Lung (tissue), 12 donors: Measurements from ENCODE around the gene WWTR1. TPM values are rescaled to one million over a fixed set of nuclear protein-coding genes. Genes with fewer than 3 reads are reported as not detected.

Experiments
- ATAC-seq: fragments of 200-7000 bp; cut with Tn5 transposase; one replicate; pipeline ENCODE4 v1.9.1; 2020; ENCODE audit warnings: moderate number of reproducible peaks; ENCODE audit not compliant: insufficient read depth, low FRiP score
- DNase-seq, 3 donors: peaks; one replicate each; pipeline ENCODE4 v3.0.0-alpha.2; 2013 to 2017
- H3K27ac ChIP-seq, 2 donors: one replicate each; pipeline ENCODE4 v1.5.1; 2013; ENCODE audit warnings: mild to moderate bottlenecking in 2 of 2, moderate library complexity in 2 of 2, control low read depth in 1 of 2, inconsistent platforms in 1 of 2, low read depth in 1 of 2, low read length in 1 of 2
- H3K27me3 ChIP-seq, 3 donors: one replicate each; pipeline ENCODE4 v1.5.1; 2013; ENCODE audit warnings: low read length in 2 of 3; ENCODE audit not compliant: control insufficient read depth in 3 of 3, insufficient read depth in 3 of 3
- H3K36me3 ChIP-seq, 4 donors: one replicate each; pipeline ENCODE4 v1.5.1; 2013; ENCODE audit warnings: low read length in 4 of 4, mild to moderate bottlenecking in 1 of 4, moderate library complexity in 1 of 4; ENCODE audit not compliant: control insufficient read depth in 4 of 4, insufficient read depth in 4 of 4
- H3K4me1 ChIP-seq, 5 donors: one replicate each; pipeline ENCODE4 v1.5.1; 2013; ENCODE audit warnings: low read length in 5 of 5, mild to moderate bottlenecking in 2 of 5, moderate library complexity in 1 of 5; ENCODE audit not compliant: control insufficient read depth in 5 of 5, insufficient read depth in 5 of 5
- H3K4me3 ChIP-seq: one replicate; pipeline ENCODE4 v1.5.1; 2013; ENCODE audit warnings: mild to moderate bottlenecking, control low read depth, moderate library complexity
- H3K9ac ChIP-seq, 2 donors: one replicate each; pipeline ENCODE4 v1.5.1; 2013; ENCODE audit warnings: low read length in 2 of 2, control low read depth in 1 of 2; ENCODE audit not compliant: insufficient read depth in 1 of 2
- H3K9me3 ChIP-seq, 4 donors: one replicate each; pipeline ENCODE4 v1.5.1; 2013; ENCODE audit warnings: low read length in 3 of 4, mild to moderate bottlenecking in 1 of 4, moderate library complexity in 1 of 4; ENCODE audit not compliant: control insufficient read depth in 4 of 4, insufficient read depth in 3 of 4
- CTCF ChIP-seq: IDR thresholded peaks from 2 replicates; pipeline ENCODE4 v1.5.1; 2012; ENCODE audit warnings: mild to moderate bottlenecking; ENCODE audit errors: control extremely low read depth, extremely low read depth
- WGBS, 2 donors: extraction: QIAGEN DNeasy Blood & Tissue Kit; methylation state at CpG; one replicate each; pipeline ENCODE4 v1.1.7; 2013; 5-methylcytosine and 5-hydroxymethylcytosine counted together
- polyA plus RNA-seq, 2 donors: library from polyadenylated mRNA; stranded (reverse); fragments of 200-250 nt; gene quantifications; one replicate each; pipeline ENCODE4 v1.2.1, GENCODE V29; 2013
- total RNA-seq, 2 donors: library from RNA; depleted of rRNA in 1 of 2; stranded (reverse); fragments of >200 nt in 1 of 2; gene quantifications; one replicate each; pipeline ENCODE4 v1.2.1, GENCODE V29; 2014 to 2021
- donor health status: control.
- donor health status: control.
- donor health status: Bipolar disorder and iron deficiency.
- donor health status: healthy.
- donor health status: DM: yes; HTN: yes; CAD: no.

Gene WWTR1
- total and polyA plus RNA-seq, 4 donors: 29.3 to 186 (median 63.4) TPM

DNA sequence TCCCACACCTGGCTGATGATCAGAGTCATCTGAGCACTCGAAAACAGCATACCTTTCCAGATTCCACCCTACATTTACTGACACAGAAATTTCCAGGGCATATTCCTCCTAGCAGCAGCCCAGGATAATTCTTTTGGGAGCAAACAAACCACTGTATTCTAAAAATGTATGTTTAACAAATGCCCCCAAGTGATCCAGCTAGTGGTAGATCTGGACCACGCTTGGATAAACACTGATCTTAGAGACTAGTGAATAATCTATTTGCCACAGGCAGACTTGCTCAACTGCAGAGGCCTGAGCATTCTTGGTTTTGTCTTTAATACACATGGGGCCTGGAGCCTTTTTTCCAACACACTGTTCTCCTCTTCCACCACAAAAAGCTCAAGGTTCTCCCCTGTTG, 93.7 kb downstream of the WWTR1 start:
- H3K27me3 ChIP-seq: no peaks in the 10 kb centered on the region
- no peak for TF ChIP-seq CTCF
- peaks cover 0 to 1% (median 0%) of the 10 kb centered on the region in 4 donors for H3K36me3 ChIP-seq
- H3K9me3 ChIP-seq: no peaks in the 10 kb centered on the region
- peaks cover 0 to 19% (median 6%) of the 10 kb centered on the region in 5 donors for H3K4me1 ChIP-seq
- H3K9ac ChIP-seq: no peak overlapping the region
- no peak for ATAC-seq
- no peak overlapping the region for H3K27ac ChIP-seq
- H3K4me3 ChIP-seq: no peak overlapping the region
- no peak for DNase-seq
- 96 to 98% methylated on average over 2 of the region's 2 CpGs for WGBS, 2 donors

DNA sequence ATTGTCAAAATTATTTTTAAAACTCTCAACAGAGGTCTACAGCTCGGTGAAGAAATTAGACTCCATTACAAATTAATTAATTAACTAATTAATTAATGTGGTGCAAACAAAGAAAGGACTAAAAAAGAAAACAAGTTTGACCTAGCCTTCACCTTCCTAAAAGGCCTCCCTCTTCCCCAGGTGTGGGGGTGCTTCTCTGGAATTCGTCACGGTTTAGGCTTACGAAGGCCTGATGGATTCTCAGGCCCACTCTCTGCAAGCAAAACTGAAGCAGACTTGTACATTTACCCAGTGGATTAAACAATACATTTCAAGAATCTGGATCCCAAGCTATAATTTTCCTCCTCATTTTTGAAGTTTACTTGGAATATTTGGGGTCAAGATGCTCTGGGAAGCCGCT, 94.7 kb downstream of the WWTR1 start:
- H3K4me1 ChIP-seq: peaks cover 0 to 23% (median 6%) of the 10 kb centered on the region in 5 donors
- ATAC-seq (no peak), DNase-seq (no peak)
- TF ChIP-seq CTCF: no peak
- H3K27me3 ChIP-seq: no peaks in the 10 kb centered on the region
- no peak overlapping the region for H3K9ac ChIP-seq
- H3K4me3 ChIP-seq: no peak overlapping the region
- 93 to 94% methylated on average over 5 of the region's 5 CpGs for WGBS, 2 donors
- H3K9me3 ChIP-seq: no peaks in the 10 kb centered on the region
- H3K36me3 ChIP-seq: peaks cover 0 to 1% (median 0%) of the 10 kb centered on the region in 4 donors
- no peak overlapping the region for H3K27ac ChIP-seq

DNA sequence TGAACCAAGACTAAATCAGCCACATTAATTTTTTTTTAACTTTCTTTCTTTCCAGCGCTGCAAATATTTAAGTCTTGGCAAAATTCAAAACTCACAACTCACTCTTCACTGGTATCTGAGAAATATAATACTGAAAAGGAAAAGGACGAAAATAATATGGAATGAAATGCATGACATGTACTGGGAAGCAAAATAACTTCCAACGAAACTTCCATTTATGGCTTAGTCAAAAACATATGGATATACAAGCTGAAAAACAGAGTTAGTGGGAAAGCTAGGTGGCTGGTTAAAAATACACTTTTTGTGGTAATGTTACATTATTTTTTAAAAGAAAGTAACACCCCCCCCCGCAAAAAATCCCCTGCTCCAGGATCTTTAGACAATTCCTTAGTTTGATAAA, 97.2 kb downstream of the WWTR1 start:
- no peaks in the 10 kb centered on the region for H3K9me3 ChIP-seq
- WGBS, 2 donors: 90 to 97% methylated on average over 4 of the region's 4 CpGs
- H3K27me3 ChIP-seq: no peaks in the 10 kb centered on the region
- no peak for ATAC-seq
- TF ChIP-seq CTCF: no peak
- peaks cover 0 to 22% (median 2%) of the 10 kb centered on the region in 5 donors for H3K4me1 ChIP-seq
- H3K27ac ChIP-seq: no peak overlapping the region
- H3K4me3 ChIP-seq: no peak overlapping the region
- H3K36me3 ChIP-seq: peaks cover 0 to 3% (median 0%) of the 10 kb centered on the region in 4 donors
- H3K9ac ChIP-seq: no peak overlapping the region
- no peak for DNase-seq

DNA sequence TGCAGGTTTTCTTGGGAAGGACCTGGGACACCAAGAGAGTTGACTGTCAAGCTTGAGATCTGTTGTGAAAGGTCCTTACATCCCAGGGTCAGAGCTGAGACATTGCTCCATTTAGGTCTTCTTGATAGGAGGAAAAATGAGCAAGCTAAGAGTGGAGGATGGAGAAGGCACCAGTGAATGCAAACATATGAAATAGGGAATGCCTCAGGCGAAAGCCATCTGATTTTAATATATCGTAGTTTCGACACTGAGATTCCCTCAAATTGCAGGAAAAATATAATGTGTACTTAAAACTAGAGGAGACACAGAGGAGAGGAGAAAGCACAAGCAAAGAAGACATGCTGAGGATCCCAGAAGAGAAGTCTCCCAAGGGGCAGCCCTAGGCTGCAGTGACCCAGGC, 97.8 kb downstream of the WWTR1 start:
- no peak overlapping the region for H3K4me3 ChIP-seq
- no peak for TF ChIP-seq CTCF
- ATAC-seq (no peak), DNase-seq (no peak)
- no peak overlapping the region for H3K27ac ChIP-seq
- peaks cover 0 to 25% (median 2%) of the 10 kb centered on the region in 5 donors for H3K4me1 ChIP-seq
- no peaks in the 10 kb centered on the region for H3K27me3 ChIP-seq
- no peak overlapping the region for H3K9ac ChIP-seq
- H3K36me3 ChIP-seq: peaks cover 0 to 3% (median 0%) of the 10 kb centered on the region in 4 donors
- H3K9me3 ChIP-seq: no peaks in the 10 kb centered on the region
- 98 to 100% methylated on average over 3 of the region's 3 CpGs for WGBS, 2 donors
